PC-9 (cell line): ENCODE results near the gene KCNK2. TPM values are rescaled to one million over a fixed set of nuclear protein-coding genes. Genes with fewer than 3 reads are reported as not detected.

Experiments used
- BruUV-seq: library from RNA; stranded (reverse); fragments of 400-500 nt; replicated peaks from 2 replicates; lab custom pipeline; 2021; lab: Mats Ljungman, UMichigan
- CTCF ChIA-PET: fragments of 300-600 bp; sonication (Branson Sonifier 250); formaldehyde crosslinking; loops from one replicate; lab custom pipeline; 2022; ENCODE audit warnings: antibody characterized with exemption; lab: Charles Lee
- POLR2A ChIA-PET: fragments of 300-600 bp; sonication (Branson Sonifier 250); formaldehyde crosslinking; loops from one replicate; lab custom pipeline; 2022; ENCODE audit warnings: antibody characterized with exemption; ENCODE audit not compliant: unreplicated experiment; lab: Charles Lee
- DNase-seq, 2 experiments: peaks; one replicate each; pipeline versions ENCODE4 v3.0.0 to v3.0.0-alpha.2; 2015 to 2022; ENCODE audit warnings: mixed read lengths in 1 of 2
- H2AFZ ChIP-seq: fragments of 200-600 bp; sonication (generic); 2 replicates; pipeline ENCODE4 v1.8.1; 2017; ENCODE audit warnings: antibody characterized with exemption
- H3F3A ChIP-seq: fragments of 200-600 bp; sonication (generic); 2 replicates; pipeline ENCODE4 v1.8.1; 2017; ENCODE audit warnings: antibody characterized with exemption, mild to moderate bottlenecking, low read depth; ENCODE audit not compliant: insufficient read depth
- H3K27ac ChIP-seq: fragments of 200-600 bp; sonication (generic); 2 replicates; pipeline ENCODE4 v1.6.1; 2016; ENCODE audit warnings: mixed run types
- H3K27me3 ChIP-seq: fragments of 200-600 bp; sonication (generic); 2 replicates; pipeline ENCODE4 v1.6.1; 2016; ENCODE audit warnings: low read depth, mixed run types; ENCODE audit not compliant: insufficient read depth
- H3K36me3 ChIP-seq: fragments of 200-600 bp; sonication (generic); 2 replicates; pipeline ENCODE4 v1.6.1; 2016; ENCODE audit warnings: low read depth, mixed run types
- H3K4me1 ChIP-seq: fragments of 200-600 bp; sonication (generic); replicated peaks from 2 replicates; pipeline ENCODE4 v1.6.1; 2016; ENCODE audit warnings: mixed run types; ENCODE audit not compliant: insufficient read depth
- H3K4me2 ChIP-seq: fragments of 200-600 bp; sonication (generic); 2 replicates; pipeline ENCODE4 v1.6.1; 2017; ENCODE audit warnings: mixed run types
- H3K4me3 ChIP-seq: fragments of 200-600 bp; sonication (generic); 2 replicates; pipeline ENCODE4 v1.6.1; 2016; ENCODE audit warnings: mixed run types
- H3K79me2 ChIP-seq: fragments of 200-600 bp; sonication (generic); 2 replicates; pipeline ENCODE4 v1.6.1; 2017; ENCODE audit warnings: low read depth, mixed run types
- H3K9me2 ChIP-seq: fragments of 200-600 bp; sonication (generic); 2 replicates; pipeline ENCODE4 v1.8.1; 2017; ENCODE audit warnings: mild to moderate bottlenecking; ENCODE audit not compliant: insufficient read depth
- H3K9me3 ChIP-seq: fragments of 200-600 bp; sonication (generic); 2 replicates; pipeline ENCODE4 v1.8.1; 2016; ENCODE audit warnings: low read depth; ENCODE audit not compliant: insufficient read depth
- H4K20me1 ChIP-seq: fragments of 200-600 bp; sonication (generic); 2 replicates; pipeline ENCODE4 v1.8.1; 2017; ENCODE audit not compliant: insufficient read depth
- CTCF ChIP-seq: fragments of 200-600 bp; sonication (generic); conservative IDR thresholded peaks from 2 replicates; pipeline ENCODE4 v1.6.1; 2017; ENCODE audit warnings: mixed run types, antibody characterized with exemption, mild to moderate bottlenecking, moderate library complexity
- EZH2 ChIP-seq: fragments of 200-600 bp; sonication (generic); IDR thresholded peaks from 2 replicates; pipeline ENCODE4 v1.8.0; 2017; ENCODE audit warnings: antibody characterized with exemption, low read depth
- intact Hi-C: fragments of 100-400 bp; cut with micrococcal nuclease; formaldehyde crosslinking; loops from one replicate; pipeline ENCODE4 v1.10.0; 2022; ENCODE audit not compliant: unreplicated experiment
- total RNA-seq: library from RNA; stranded (reverse); gene quantifications from 2 replicates; pipeline ENCODE4 v1.2.3, GENCODE V29; 2021

The KCNK2 gene
- total RNA-seq, 1 experiment from 2014 or later, result 0.90 TPM

DNA sequence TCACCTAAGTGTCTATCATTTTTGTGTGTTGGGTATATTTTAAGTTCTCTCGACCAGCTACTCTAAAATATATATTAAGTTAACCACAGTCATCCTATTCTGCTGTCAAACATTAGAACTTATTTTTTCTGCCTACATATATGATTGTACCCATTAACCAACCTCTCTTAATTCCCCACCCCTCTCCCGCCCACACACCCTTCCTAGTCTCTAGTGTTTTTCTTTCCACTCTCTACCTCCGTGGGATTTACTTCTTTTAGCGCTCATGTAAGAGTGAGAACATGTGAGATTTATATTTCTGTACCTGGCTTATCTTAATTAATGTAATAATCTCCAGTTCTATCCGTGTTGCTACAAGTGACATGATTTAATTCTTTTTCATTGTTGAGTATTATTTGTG lies 26.6 kb downstream of the KCNK2 start:
- Histone ChIP-seq H3K27me3 (no peaks in the 10 kb centered on the region), H3K4me3 (no peak overlapping the region), H3K4me1 (peaks cover 16% of the 10 kb centered on the region), H3K9me3 (peaks cover 13% of the 10 kb centered on the region; the same call in 1 of the 2 replicates), H3K27ac (no peak overlapping the region), H3K4me2 (no peak overlapping the region), H3K36me3 (no peaks in the 10 kb centered on the region), H3F3A (peaks cover 17% of the 10 kb centered on the region), H4K20me1 (no peaks in the 10 kb centered on the region), H3K79me2 (no peaks in the 10 kb centered on the region), H2AFZ (no peak overlapping the region), H3K9me2 (no peaks in the 10 kb centered on the region; the same call in 1 of the 2 replicates)
- intact Hi-C loops, result no loop called here
- POLR2A ChIA-PET, result no interaction called here
- CTCF ChIA-PET, result no interaction called here
- DNase-seq, result no peak
- TF ChIP-seq CTCF (no peak), EZH2 (no peak)
- BruUV-seq, result no TSS peak

DNA sequence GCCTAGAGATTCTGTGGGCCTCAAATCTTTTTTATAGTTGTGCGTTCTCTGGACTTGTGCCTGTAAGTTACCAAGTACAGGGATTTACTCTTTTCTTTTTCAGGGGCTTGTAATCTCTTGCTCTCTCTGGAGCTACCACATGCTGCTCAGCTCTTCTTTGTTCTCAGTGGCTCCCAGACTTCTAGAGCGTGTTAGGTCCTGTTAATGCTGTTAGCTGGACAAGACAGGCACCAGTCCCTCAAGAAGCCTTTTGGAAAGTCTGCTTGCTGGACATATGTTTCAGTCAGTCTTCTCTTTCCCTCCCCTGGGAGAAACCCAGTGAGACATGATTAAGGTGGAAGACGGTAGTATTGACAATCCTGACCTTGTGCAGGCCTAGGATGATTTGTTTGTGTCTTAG lies 29.4 kb downstream of the KCNK2 start:
- H3F3A ChIP-seq, result peaks cover 40% of the 10 kb centered on the region
- peaks cover 42% of the 10 kb centered on the region for H3K4me1 ChIP-seq
- 0 out of 2 replicates have a peak, but pooled peaks cover 6% of the 10 kb centered on the region for H3K9me3 ChIP-seq
- ChIA-PET CTCF (no interaction called here), POLR2A (no interaction called here)
- no peaks in the 10 kb centered on the region for H3K36me3 ChIP-seq
- H2AFZ ChIP-seq, result no peak overlapping the region
- intact Hi-C loops, result loop anchor here (5.0 kb wide), 1 partner anchor 210 kb away; no protein-coding TSS in a partner anchor
- H3K27me3 ChIP-seq, result no peaks in the 10 kb centered on the region
- TF ChIP-seq EZH2 (no peak), CTCF (no peak)
- no peak overlapping the region for H3K4me2 ChIP-seq
- H3K27ac ChIP-seq, result no peak overlapping the region
- H3K9me2 ChIP-seq, result no peaks in the 10 kb centered on the region
- no peaks in the 10 kb centered on the region for H3K79me2 ChIP-seq
- H3K4me3 ChIP-seq, result no peak overlapping the region
- no TSS peak for BruUV-seq
- no peaks in the 10 kb centered on the region for H4K20me1 ChIP-seq
- no peak for DNase-seq

DNA sequence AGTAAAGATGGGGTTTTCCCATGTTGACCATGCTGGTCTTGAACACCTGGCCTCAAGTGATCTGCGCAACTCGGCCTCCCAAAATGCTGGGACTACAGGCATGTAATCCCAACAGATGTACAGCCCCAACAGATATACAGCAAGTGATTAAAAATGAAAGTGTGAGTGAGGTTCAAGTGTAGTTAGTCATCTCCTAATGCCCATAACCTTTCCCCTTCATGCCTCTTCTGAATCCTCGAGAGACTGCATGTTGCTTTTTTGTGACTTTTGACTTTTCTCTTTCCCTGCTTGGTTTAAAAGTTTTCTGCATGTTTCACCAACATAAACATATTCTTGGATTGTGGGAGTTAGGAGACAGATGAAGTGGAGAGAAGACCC lies 31.2 kb downstream of the KCNK2 start:
- CTCF ChIA-PET, result no interaction called here
- Histone ChIP-seq H3K27ac (peak overlapping the region; percentile 92), H3F3A (peaks cover 40% of the 10 kb centered on the region), H3K4me1 (peaks cover 42% of the 10 kb centered on the region), H3K27me3 (no peaks in the 10 kb centered on the region), H3K79me2 (no peaks in the 10 kb centered on the region), H3K36me3 (no peaks in the 10 kb centered on the region), H3K4me3 (no peak overlapping the region; the same call in 1 of the 2 replicates), H2AFZ (no peak overlapping the region), H3K9me3 (0 out of 2 replicates have a peak, but pooled peaks cover 5% of the 10 kb centered on the region), H4K20me1 (no peaks in the 10 kb centered on the region), H3K9me2 (no peaks in the 10 kb centered on the region), H3K4me2 (peak overlapping the region; percentile 71)
- BruUV-seq, result no TSS peak
- intact Hi-C loops, result loop anchor here (5.0 kb wide), 1 partner anchor 211 kb away; no protein-coding TSS in a partner anchor
- no peak for DNase-seq
- TF ChIP-seq EZH2 (no peak), CTCF (no peak)
- POLR2A ChIA-PET, result no interaction called here
